Measurements from ENCODE around the gene ISX.
"Not testable (repeated sequence)": the region's sequence is repeated elsewhere in the genome, so short reads cannot be mapped to it uniquely, and the experiment has no call there.

ISX gene

DNA sequence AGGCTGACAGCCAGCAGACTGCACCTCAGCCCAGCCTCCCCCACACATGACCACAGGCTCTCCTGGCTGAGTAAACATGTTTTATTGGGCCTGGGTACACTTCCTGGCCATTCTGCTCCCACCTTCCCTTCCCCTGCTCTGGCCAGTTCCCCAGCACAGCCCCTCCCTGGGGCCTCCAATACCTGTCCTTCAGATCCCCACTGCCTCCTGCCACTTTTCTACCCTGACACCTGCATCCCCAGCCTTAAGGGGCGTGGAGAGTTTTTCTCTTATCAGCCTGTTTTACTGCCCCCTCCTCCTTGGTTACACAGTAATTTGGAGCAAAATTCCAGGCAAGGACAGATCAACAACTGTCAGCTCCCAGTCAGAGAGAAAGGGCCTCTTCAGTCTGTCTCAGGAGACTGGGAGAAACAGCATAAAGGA is at the start of gene ISX:
TSS of gene ISX (plus strand) at position 363 of the 423 bp plus-strand sequence. CDS start 930 bp downstream, outside the sequence.
- H3K4me3 ChIP-seq (ENCODE audit: low read length) = peak within 1 kb of the TSS; percentile 58

DNA sequence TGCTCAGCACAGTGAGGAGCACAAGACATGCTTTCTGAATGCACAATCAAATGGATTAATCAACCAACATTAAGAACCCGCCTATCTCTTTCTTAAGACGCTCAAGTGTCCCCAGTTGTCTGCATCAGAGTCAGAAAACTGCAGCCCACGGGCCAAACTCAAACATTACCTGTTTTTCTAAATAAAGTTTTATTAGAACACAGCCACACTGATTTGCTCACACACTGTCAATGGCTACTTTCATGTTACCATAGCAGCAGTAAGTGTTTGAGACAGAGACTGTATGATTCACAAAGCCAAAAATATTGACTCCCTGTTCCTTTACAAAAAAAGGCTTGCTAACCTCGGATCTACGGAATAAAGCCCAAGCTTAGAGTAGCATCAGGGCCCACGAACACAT is 49.0 kb upstream of the ISX start:
- no peaks in the 10 kb centered on the region for H3K27me3 ChIP-seq (ENCODE audit: control insufficient read depth, insufficient read depth, low read length)
- H3K36me3 ChIP-seq (ENCODE audit: control insufficient read depth, insufficient read depth, low read length) = no peaks in the 10 kb centered on the region
- H3K27ac ChIP-seq (ENCODE audit: low read depth, low read length) = no peak overlapping the region
- H3K4me1 ChIP-seq (ENCODE audit: control insufficient read depth, insufficient read depth, low read length) = no peaks in the 10 kb centered on the region
- no peak overlapping the region for H3K4me3 ChIP-seq (ENCODE audit: low read length)
- no peak overlapping the region for H3K9ac ChIP-seq (ENCODE audit: low read length)

More for the DNA sequence above, at the start of gene ISX:
- no peaks in the 10 kb centered on the region for H3K4me1 ChIP-seq (ENCODE audit: control insufficient read depth, insufficient read depth, low read length)
- H3K36me3 ChIP-seq (ENCODE audit: control insufficient read depth, insufficient read depth, low read length) = no peaks in the 10 kb centered on the region
- H3K27me3 ChIP-seq (ENCODE audit: control insufficient read depth, insufficient read depth, low read length) = no peaks in the 10 kb centered on the region
- no peak within 1 kb of the TSS for H3K9ac ChIP-seq (ENCODE audit: low read length)
- no peak within 1 kb of the TSS for H3K27ac ChIP-seq (ENCODE audit: low read depth, low read length)

DNA sequence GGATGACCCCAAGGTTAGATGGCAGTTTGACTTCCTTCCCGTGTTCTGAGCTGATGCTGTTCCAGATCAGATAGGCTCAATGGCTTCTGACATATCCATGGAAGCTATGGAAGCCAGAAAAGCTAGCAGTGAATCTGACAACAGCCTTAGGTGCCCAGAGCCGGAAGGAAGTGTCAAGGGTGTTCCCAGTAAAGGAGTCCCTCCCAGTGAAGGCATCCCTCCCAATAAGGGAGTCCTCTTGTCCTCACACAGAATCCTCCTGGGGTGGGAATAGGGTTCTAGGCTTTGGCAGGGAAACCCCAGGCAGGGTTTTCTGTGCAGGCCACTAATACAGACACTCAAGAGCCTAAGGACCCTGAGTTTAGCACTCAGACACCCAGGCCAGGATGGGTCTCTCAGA is 47.0 kb upstream of the ISX start:
- Histone ChIP-seq H3K27ac (ENCODE audit: low read depth, low read length) (no peak overlapping the region), H3K27me3 (ENCODE audit: control insufficient read depth, insufficient read depth, low read length) (no peaks in the 10 kb centered on the region)

DNA sequence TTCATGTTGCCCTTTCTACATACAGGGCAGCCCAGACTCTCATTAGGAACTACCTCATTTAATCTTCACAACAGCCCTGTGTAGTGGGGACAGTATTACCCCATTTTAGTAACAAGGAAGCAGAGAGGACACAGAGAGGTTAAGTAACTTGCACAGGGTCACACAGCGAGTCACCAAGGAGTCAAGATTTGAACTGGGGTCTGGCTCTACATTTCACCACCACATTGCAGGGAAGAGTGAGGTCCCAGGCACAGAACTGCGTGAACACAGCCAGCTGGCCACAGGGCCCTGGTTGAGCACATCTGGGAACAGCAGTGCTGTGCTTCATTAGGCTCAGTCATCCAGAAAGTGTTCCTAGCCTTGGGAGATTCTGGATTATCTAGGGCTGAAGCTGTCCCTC is 45.4 kb upstream of the ISX start:
- no peaks in the 10 kb centered on the region for H3K36me3 ChIP-seq (ENCODE audit: control insufficient read depth, insufficient read depth, low read length)
- no peak overlapping the region for H3K4me3 ChIP-seq (ENCODE audit: low read length)
- H3K4me1 ChIP-seq (ENCODE audit: control insufficient read depth, insufficient read depth, low read length) = no peaks in the 10 kb centered on the region
- no peak overlapping the region for H3K27ac ChIP-seq (ENCODE audit: low read depth, low read length)
- H3K9ac ChIP-seq (ENCODE audit: low read length) = no peak overlapping the region
- no peaks in the 10 kb centered on the region for H3K27me3 ChIP-seq (ENCODE audit: control insufficient read depth, insufficient read depth, low read length)

More for the DNA sequence above, 47.0 kb upstream of the ISX start:
- no peaks in the 10 kb centered on the region for H3K36me3 ChIP-seq (ENCODE audit: control insufficient read depth, insufficient read depth, low read length)
- H3K9ac ChIP-seq (ENCODE audit: low read length) = no peak overlapping the region
- H3K4me3 ChIP-seq (ENCODE audit: low read length) = no peak overlapping the region
- H3K4me1 ChIP-seq (ENCODE audit: control insufficient read depth, insufficient read depth, low read length) = no peaks in the 10 kb centered on the region

DNA sequence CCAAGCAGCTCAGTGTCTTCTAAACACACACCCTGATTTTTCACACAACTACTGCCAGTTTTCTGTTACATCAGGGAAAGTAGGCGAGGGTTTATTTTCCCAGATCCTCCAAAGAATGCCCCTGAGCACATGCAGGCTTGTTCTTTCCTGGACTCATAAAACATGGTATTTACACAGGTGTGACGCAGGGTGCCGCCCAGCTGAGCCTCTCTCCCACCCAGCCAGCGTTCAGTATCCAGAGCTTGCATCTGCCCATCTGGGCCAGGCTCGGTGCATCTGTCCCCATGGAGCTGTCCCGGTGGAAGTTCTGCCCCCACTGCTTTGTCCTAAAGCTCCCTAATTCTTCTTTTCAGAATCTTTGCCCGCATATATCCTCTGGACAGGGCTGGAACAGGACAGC is 44.8 kb upstream of the ISX start:
- H3K9ac ChIP-seq (ENCODE audit: low read length) = no peak overlapping the region
- H3K4me1 ChIP-seq (ENCODE audit: control insufficient read depth, insufficient read depth, low read length) = no peaks in the 10 kb centered on the region
- H3K4me3 ChIP-seq (ENCODE audit: low read length) = no peak overlapping the region
- H3K27ac ChIP-seq (ENCODE audit: low read depth, low read length) = no peak overlapping the region
- H3K36me3 ChIP-seq (ENCODE audit: control insufficient read depth, insufficient read depth, low read length) = no peaks in the 10 kb centered on the region
- no peaks in the 10 kb centered on the region for H3K27me3 ChIP-seq (ENCODE audit: control insufficient read depth, insufficient read depth, low read length)

DNA sequence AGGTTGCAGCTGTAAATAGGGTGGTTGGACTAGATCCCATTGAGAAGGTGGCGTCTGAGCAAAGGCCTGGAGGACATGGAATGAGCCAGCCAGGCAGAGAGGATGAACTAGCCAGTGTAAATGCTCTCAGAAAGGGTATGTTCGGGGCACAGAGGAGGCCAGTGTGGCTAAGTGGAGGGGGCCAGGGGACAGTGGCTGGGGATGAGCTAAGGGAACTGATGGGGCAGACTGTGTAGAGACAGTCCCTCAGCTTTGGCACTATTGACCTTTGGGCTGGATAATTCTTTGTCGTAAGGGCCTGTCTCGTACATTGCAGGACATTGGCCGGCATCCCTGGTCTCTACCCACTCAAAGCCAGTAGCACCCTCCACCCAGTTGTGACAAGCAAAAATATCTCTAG is 43.7 kb upstream of the ISX start:
- Histone ChIP-seq H3K4me3 (ENCODE audit: low read length) (no peak overlapping the region), H3K27me3 (ENCODE audit: control insufficient read depth, insufficient read depth, low read length) (no peaks in the 10 kb centered on the region), H3K36me3 (ENCODE audit: control insufficient read depth, insufficient read depth, low read length) (no peaks in the 10 kb centered on the region), H3K27ac (ENCODE audit: low read depth, low read length) (no peak overlapping the region), H3K9ac (ENCODE audit: low read length) (no peak overlapping the region), H3K4me1 (ENCODE audit: control insufficient read depth, insufficient read depth, low read length) (no peaks in the 10 kb centered on the region)

DNA sequence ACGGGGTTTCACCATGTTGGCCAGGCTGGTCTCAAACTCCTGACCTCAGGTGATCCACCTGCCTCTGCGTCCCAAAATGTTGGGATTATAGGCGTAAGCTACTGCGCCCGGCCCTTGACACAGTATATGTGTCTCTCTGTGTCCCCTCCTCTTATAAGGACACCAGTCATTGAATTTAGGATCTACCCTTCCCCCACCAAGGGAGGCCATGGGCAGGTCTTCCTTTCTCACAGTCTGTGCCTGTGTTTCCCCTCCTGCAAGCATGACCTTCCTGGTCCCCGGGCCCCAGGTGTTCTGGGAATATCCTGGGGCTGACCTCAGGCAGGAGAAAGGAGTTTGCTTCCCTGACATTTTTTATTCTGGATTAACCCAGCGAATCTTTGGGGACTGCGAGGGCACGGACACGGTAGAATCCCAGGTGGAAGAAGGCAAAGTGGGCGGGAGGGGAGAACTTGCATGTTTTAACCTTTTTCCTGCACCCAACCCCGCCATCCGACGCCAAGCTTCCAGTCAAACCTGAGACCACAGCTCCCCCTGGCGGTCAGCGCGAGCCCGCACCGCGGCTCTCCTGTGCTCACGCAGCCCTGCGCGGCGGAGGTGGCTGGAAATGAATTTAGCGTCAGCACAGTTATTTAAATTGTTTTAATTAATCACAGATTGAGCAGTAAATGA is 42.1 kb upstream of the ISX start:
- Histone ChIP-seq H3K27me3 (ENCODE audit: control insufficient read depth, insufficient read depth, low read length) (no peaks in the 10 kb centered on the region), H3K27ac (ENCODE audit: low read depth, low read length) (no peak overlapping the region), H3K9ac (ENCODE audit: low read length) (no peak overlapping the region), H3K4me1 (ENCODE audit: control insufficient read depth, insufficient read depth, low read length) (no peaks in the 10 kb centered on the region), H3K36me3 (ENCODE audit: control insufficient read depth, insufficient read depth, low read length) (no peaks in the 10 kb centered on the region), H3K4me3 (ENCODE audit: low read length) (no peak overlapping the region)

DNA sequence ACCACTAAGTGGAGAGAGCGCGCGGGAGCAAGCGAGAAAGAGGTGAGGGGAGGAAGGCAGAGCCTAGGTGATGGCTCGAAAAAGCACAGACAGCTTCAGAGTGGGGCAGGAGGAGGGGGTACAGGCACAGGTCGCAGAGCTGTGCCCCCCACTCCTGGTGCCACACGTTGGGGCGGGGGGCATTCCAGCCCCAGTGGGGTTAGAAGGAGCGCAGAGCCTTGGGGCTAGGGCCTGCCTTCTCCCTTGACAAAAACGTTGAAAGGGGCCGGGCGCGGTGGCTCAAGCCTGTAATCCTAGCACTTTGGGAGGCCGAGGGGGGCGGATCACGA is 41.6 kb upstream of the ISX start:
- Histone ChIP-seq H3K4me1 (ENCODE audit: control insufficient read depth, insufficient read depth, low read length) (no peaks in the 10 kb centered on the region), H3K9ac (ENCODE audit: low read length) (no peak overlapping the region), H3K36me3 (ENCODE audit: control insufficient read depth, insufficient read depth, low read length) (no peaks in the 10 kb centered on the region), H3K4me3 (ENCODE audit: low read length) (no peak overlapping the region), H3K27ac (ENCODE audit: low read depth, low read length) (no peak overlapping the region), H3K27me3 (ENCODE audit: control insufficient read depth, insufficient read depth, low read length) (no peaks in the 10 kb centered on the region)

DNA sequence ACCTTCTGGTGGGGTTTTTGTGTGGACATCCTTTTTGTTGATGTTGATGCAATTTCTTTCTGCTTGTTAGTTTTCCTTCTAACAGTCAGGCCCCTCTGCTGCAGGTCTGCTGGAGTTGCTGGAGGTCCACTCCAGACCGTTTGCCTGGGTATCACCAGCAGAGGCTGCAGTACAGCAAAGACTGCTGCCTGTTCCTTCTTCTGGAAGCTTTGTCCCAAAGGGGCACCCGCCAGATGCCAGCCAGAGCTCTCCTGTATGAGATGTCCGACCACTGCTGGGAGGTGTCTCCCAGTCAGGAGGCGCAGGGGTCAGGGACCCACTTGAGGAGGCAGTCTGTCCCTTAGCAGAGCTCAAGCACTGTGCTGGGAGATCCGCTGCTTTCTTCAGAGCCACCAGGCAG is 35.8 kb upstream of the ISX start:
- not testable (repeated sequence) for H3K9ac ChIP-seq (ENCODE audit: low read length); H3K27ac ChIP-seq (ENCODE audit: low read depth, low read length); H3K36me3 ChIP-seq (ENCODE audit: control insufficient read depth, insufficient read depth, low read length); H3K27me3 ChIP-seq (ENCODE audit: control insufficient read depth, insufficient read depth, low read length); H3K4me1 ChIP-seq (ENCODE audit: control insufficient read depth, insufficient read depth, low read length); H3K4me3 ChIP-seq (ENCODE audit: low read length)

DNA sequence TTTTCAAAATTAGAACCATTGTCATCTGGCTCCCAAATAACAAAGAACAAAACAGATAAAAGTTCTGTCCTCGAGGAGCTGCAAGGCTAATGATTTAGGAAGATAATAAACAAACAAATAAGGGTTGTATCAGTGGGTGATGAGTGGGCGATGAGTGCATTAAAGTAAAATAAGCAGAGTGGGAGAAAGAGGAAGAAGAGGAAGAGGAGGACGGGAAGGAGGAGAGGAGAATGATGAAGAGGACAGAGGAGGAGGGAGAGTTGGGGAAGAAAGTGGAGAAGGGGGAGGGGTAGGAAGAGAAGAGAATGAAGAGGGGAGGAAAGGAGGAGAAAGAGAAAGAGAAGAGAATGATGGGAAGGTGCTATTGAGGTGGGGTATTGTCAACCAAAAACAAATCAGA is 33.4 kb upstream of the ISX start:
- H3K27ac ChIP-seq (ENCODE audit: low read depth, low read length) = no peak overlapping the region

DNA sequence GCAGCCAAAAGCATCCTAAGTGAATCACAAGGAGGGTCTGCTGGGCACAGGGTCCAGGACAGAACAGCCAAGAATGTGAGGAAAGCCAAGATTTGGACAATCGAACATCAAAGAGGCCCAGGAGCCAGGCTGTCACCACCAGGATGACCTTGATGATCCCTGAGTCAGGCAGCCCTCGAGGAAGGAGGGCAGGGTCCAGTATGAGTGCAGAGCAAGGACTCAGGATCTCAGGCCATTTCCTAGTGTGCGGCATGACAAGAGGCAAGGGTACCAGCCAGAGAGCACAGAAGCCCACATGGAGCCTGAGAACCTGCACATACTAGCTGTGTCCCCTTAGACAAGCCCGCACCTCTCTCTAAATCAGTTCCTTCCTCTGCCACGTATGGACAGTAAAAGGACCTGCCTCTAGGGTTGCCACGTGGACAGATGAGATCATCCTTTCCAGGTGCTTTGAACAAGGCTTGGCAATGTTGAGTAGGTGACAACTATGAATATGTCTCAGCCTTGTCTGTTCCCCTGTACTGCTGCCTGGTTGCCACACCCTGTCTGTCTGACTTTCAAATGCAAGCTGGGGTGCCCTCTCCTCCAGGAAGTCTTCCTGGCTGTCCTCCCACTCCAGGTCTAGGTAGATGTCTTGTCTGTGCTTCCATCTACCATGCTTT is 32.2 kb upstream of the ISX start:
- H3K4me1 ChIP-seq (ENCODE audit: control insufficient read depth, insufficient read depth, low read length) = no peaks in the 10 kb centered on the region
- H3K36me3 ChIP-seq (ENCODE audit: control insufficient read depth, insufficient read depth, low read length) = no peaks in the 10 kb centered on the region
- no peaks in the 10 kb centered on the region for H3K27me3 ChIP-seq (ENCODE audit: control insufficient read depth, insufficient read depth, low read length)
- no peak overlapping the region for H3K27ac ChIP-seq (ENCODE audit: low read depth, low read length)
- H3K4me3 ChIP-seq (ENCODE audit: low read length) = no peak overlapping the region
- H3K9ac ChIP-seq (ENCODE audit: low read length) = no peak overlapping the region

More for the DNA sequence above, 33.4 kb upstream of the ISX start:
- Histone ChIP-seq H3K9ac (ENCODE audit: low read length) (no peak overlapping the region), H3K4me1 (ENCODE audit: control insufficient read depth, insufficient read depth, low read length) (no peaks in the 10 kb centered on the region), H3K36me3 (ENCODE audit: control insufficient read depth, insufficient read depth, low read length) (no peaks in the 10 kb centered on the region), H3K4me3 (ENCODE audit: low read length) (no peak overlapping the region), H3K27me3 (ENCODE audit: control insufficient read depth, insufficient read depth, low read length) (no peaks in the 10 kb centered on the region)

DNA sequence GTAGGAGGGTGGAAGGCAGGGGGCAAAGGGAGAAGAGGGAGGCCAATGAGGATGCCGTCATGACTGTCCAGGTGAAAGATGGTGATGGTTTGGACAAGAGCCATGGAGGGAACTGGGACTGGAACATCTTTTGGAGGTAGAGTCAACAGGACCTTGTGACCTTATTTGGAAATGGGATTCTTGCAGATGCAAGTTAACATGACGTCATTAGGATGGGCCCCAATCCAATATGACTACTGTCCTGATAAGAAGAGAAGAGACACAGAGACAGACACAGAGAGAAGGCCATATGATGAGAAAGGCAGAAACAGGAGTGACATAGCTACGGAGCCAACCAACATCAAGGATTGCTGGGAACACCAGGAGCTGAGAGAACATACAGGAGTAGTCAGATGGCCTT is 31.0 kb upstream of the ISX start:
- no peak overlapping the region for H3K9ac ChIP-seq (ENCODE audit: low read length)
- H3K4me3 ChIP-seq (ENCODE audit: low read length) = no peak overlapping the region
- no peaks in the 10 kb centered on the region for H3K36me3 ChIP-seq (ENCODE audit: control insufficient read depth, insufficient read depth, low read length)
- no peak overlapping the region for H3K27ac ChIP-seq (ENCODE audit: low read depth, low read length)
- H3K27me3 ChIP-seq (ENCODE audit: control insufficient read depth, insufficient read depth, low read length) = no peaks in the 10 kb centered on the region
- H3K4me1 ChIP-seq (ENCODE audit: control insufficient read depth, insufficient read depth, low read length) = no peaks in the 10 kb centered on the region

DNA sequence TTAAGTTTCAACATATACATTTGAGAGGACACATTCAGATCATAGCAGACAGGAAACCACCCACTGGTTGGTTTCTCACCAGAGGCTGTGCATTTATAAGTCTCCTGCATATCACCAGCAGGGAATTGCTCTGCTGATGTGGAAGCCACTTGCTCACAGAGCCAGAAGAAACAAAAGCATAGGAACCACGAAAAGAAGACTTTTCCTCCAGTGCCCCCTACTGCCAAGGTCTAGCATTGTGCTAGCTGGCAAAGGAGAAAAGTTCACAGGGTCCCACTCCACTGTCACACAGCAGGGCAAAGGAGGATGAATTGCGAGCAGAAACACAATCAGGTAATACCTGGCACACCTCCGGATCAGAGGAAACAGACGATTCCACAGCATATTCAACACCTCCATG is 28.9 kb upstream of the ISX start:
- Histone ChIP-seq H3K27ac (ENCODE audit: low read depth, low read length) (no peak overlapping the region), H3K27me3 (ENCODE audit: control insufficient read depth, insufficient read depth, low read length) (no peaks in the 10 kb centered on the region), H3K36me3 (ENCODE audit: control insufficient read depth, insufficient read depth, low read length) (no peaks in the 10 kb centered on the region), H3K9ac (ENCODE audit: low read length) (no peak overlapping the region), H3K4me3 (ENCODE audit: low read length) (no peak overlapping the region), H3K4me1 (ENCODE audit: control insufficient read depth, insufficient read depth, low read length) (no peaks in the 10 kb centered on the region)

All from rectal smooth muscle tissue (tissue), 1 donor.